GM12874 (cell line): ENCODE results near the gene DSCAM.

ENCODE experiments used
- CTCF ChIP-seq: IDR thresholded peaks from 2 replicates; pipeline ENCODE4 v1.5.1; 2011; ENCODE audit warnings: low read depth, mild to moderate bottlenecking, control low read depth, low read length, moderate library complexity; ENCODE audit not compliant: insufficient read depth

The DSCAM gene

GRCh38 chr21:40373761-40374160 is 473.2 kb downstream of the DSCAM start:
- no peak for TF ChIP-seq CTCF

- TF ChIP-seq CTCF = no peak
These were observed 474.5 kb downstream of the DSCAM start for GRCh38 chr21:40372506-40372905.

- no peak for TF ChIP-seq CTCF
These were observed 475.6 kb downstream of the DSCAM start for GRCh38 chr21:40371329-40371728.

- no peak for TF ChIP-seq CTCF
These were observed 490.3 kb downstream of the DSCAM start for GRCh38 chr21:40356644-40357043.

- TF ChIP-seq CTCF = no peak
These were observed 491.9 kb downstream of the DSCAM start for GRCh38 chr21:40355076-40355475.

- no peak for TF ChIP-seq CTCF
These were observed 496.0 kb downstream of the DSCAM start for GRCh38 chr21:40351006-40351405.

- no peak for TF ChIP-seq CTCF
These were observed 497.4 kb downstream of the DSCAM start for GRCh38 chr21:40349591-40349990.
